HG03108 (cell line): ENCODE data around the gene HEMK1.

Experiments
- ATAC-seq: cut with Tn5 transposase; IDR thresholded peaks from one replicate; pipeline ENCODE4 v1.9.1; 2021; ENCODE audit warnings: moderate library complexity; ENCODE audit not compliant: unreplicated experiment

HEMK1 gene

GRCh38 chr3:50633230-50633790, 64.0 kb downstream of the HEMK1 start:
- ATAC-seq, result no peak

GRCh38 chr3:50635066-50635465, 65.7 kb downstream of the HEMK1 start:
- no peak for ATAC-seq

- ATAC-seq, result no peak
Measured at GRCh38 chr3:50637011-50637410, 67.7 kb downstream of the HEMK1 start.

GRCh38 chr3:50637945-50638344, 68.6 kb downstream of the HEMK1 start:
- ATAC-seq, result no peak

- ATAC-seq, result no peak
Measured at GRCh38 chr3:50639055-50639494, 69.8 kb downstream of the HEMK1 start.

GRCh38 chr3:50642382-50642781, 73.1 kb downstream of the HEMK1 start:
- ATAC-seq, result no peak

GRCh38 chr3:50644561-50644960, 75.2 kb downstream of the HEMK1 start:
- no peak for ATAC-seq

GRCh38 chr3:50645378-50645777, 76.1 kb downstream of the HEMK1 start:
- no peak for ATAC-seq
